ENCODE data around the gene CELF3.

The CELF3 gene

DNA sequence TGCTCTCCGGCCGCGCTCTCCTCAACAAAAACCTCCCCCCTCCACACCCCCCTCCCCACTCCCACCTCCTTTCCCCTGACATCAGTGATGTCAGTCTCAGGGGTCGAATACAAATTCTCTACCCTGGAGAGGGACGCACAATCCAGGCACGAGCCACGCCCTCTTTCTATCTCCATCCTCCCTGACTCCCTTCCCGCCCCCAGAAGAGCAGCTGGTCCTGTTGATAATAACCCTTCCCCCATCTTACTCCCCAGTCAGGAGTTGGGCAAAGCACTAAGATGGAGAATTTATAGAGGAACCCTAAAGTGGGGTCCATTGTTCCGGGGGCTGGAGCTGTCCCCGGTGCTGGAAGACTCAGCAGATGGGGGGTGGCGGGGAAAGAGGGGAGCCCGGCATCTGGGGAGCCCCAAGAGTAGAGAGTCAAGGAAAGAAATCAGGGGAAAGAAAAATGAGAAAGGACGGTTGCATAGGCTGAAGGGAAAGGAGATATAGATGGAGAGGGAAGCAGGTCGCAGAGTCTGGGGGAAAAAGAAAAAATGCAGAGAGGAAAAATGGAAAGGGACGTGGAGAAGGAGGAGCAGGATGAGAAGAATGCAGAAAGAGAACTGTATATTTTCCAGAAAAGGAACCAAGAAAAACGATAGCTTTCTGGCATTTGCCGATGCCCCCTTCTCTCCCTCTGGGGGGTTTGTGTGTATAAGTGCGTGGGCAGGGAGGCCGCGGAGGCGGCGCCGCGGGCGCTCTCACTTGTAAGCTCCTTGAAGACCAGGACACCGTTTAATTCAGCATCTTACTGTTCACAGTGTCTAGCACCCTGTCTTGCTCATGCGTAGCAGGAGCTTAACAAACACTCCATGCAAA, at the start of gene CELF3:
CELF3 (minus strand) TSS at position 33 of the 861 bp plus-strand sequence. CDS start 783 bp downstream, outside the sequence.
- no peak within 1 kb of the TSS for H3K4me3 ChIP-seq (ENCODE audit: low read depth, low read length)
- TF ChIP-seq, protein P1, sequence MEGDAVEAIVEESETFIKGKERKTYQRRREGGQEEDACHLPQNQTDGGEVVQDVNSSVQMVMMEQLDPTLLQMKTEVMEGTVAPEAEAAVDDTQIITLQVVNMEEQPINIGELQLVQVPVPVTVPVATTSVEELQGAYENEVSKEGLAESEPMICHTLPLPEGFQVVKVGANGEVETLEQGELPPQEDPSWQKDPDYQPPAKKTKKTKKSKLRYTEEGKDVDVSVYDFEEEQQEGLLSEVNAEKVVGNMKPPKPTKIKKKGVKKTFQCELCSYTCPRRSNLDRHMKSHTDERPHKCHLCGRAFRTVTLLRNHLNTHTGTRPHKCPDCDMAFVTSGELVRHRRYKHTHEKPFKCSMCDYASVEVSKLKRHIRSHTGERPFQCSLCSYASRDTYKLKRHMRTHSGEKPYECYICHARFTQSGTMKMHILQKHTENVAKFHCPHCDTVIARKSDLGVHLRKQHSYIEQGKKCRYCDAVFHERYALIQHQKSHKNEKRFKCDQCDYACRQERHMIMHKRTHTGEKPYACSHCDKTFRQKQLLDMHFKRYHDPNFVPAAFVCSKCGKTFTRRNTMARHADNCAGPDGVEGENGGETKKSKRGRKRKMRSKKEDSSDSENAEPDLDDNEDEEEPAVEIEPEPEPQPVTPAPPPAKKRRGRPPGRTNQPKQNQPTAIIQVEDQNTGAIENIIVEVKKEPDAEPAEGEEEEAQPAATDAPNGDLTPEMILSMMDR (IDR thresholded peaks at IDR 0.05; ENCODE audit: low read depth, low read length, missing control alignments) = no peak
- no peak for DNase-seq (ENCODE audit: low read depth)

DNA sequence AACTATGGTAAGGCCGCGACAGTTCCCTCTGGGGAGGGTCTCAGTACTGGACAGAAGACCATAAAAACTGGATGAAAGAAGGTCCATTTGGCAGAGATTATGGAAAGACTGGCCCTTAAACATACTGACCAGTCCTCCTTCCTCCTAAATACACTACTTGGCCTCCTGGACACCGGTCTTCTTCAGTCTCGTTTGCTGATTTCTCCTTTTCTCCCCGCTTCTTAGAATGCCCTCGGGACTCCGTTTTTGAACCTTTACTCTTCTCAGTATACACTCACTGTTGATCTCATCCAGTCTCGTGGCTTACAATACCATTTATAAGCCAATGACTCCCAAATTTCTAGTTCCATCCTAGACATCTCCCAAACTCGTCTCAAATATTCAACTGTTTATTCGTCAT, 47.4 kb upstream of the CELF3 start:
- H3K4me3 ChIP-seq (ENCODE audit: low read depth, low read length) = peak overlapping the region; percentile 92
- DNase-seq (ENCODE audit: low read depth) = no peak
- TF ChIP-seq, protein P1 (IDR thresholded peaks at IDR 0.05; ENCODE audit: low read depth, low read length, missing control alignments) = no peak

DNA sequence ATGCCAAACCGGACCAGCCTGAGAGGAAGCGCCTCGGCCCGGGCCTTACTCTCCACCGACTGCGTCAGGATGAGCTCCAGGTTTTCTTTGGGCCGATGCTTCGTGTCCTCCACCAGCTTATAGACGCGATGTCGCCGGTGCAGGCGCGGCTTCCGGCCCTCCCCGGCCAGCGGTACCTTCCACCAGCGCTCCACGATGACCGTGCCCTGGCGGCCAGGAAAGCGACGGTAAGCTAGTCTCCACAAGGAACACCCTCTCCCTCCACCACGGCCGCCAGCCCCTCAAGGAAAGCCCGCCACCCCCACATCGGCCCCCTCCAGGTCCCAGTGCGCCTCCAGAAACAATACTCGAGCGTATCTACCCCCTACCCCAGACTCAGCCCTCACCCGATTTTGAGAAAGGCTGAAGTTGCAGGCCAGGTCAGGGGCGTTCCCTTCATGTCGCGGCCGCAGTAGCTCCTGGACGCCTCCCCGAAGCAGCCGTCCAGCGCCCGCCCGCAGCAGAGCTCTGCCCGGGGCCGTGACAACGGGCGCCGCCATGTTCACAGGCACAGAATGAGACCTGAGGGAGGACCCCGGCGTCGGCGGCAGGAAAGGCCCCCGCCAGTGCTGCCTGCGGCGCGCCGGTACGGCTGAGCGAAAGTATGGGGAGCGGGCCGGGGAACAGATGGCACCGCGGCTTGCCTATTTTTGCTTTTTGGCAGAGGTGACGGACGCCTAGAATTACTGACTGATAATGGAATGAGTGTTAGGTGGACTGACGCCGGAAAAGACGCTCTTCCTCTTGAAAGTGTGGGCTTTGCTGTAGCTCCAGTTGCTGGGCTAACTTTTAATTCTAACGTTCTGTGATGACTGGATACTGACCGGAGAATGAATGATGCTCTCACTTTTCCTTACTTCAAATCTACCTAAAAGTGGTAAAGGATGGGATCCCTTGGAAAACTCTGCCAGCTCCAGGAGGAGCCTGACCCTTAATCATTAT, 46.6 kb upstream of the CELF3 start, which contains the start of gene MRPL9:
MRPL9 (minus strand) TSS at position 556 of the 981 bp plus-strand sequence; CDS start at position 539, 17 bp downstream.
- TF ChIP-seq, protein P1 (IDR thresholded peaks at IDR 0.05; ENCODE audit: low read depth, low read length, missing control alignments) = no peak
- peak within 1 kb of the TSS; percentile 92 for H3K4me3 ChIP-seq (ENCODE audit: low read depth, low read length)
- peak; percentile 22 for DNase-seq (ENCODE audit: low read depth)

GRCh38 chr1:151760597-151761385, 44.2 kb upstream of the CELF3 start:
- H3K4me3 ChIP-seq (ENCODE audit: low read depth, low read length) = no peak overlapping the region
- TF ChIP-seq, protein P1 (IDR thresholded peaks at IDR 0.05; ENCODE audit: low read depth, low read length, missing control alignments) = no peak
- no peak for DNase-seq (ENCODE audit: low read depth)

- no peak for DNase-seq (ENCODE audit: low read depth)
- H3K4me3 ChIP-seq (ENCODE audit: low read depth, low read length) = no peak overlapping the region
- TF ChIP-seq, protein P1 (IDR thresholded peaks at IDR 0.05; ENCODE audit: low read depth, low read length, missing control alignments) = no peak
Observed at GRCh38 chr1:151759241-151759640, 42.6 kb upstream of the CELF3 start.

GRCh38 chr1:151756291-151756690, 39.7 kb upstream of the CELF3 start:
- H3K4me3 ChIP-seq (ENCODE audit: low read depth, low read length) = no peak overlapping the region
- TF ChIP-seq, protein P1 (IDR thresholded peaks at IDR 0.05; ENCODE audit: low read depth, low read length, missing control alignments) = no peak
- DNase-seq (ENCODE audit: low read depth) = no peak
